OCI-LY3 (cell line): Measurements from ENCODE around the gene COL27A1.

ENCODE experiments used
- H2AFZ ChIP-seq: fragments of 200-600, 300-600 bp; shearing (Covaris generic); 2 replicates; pipeline ENCODE4 v1.6.0; 2014; ENCODE audit warnings: antibody characterized with exemption, low read depth, low read length
- H3K27ac ChIP-seq: fragments of 200-600, 300-600 bp; sonication (generic); 2 replicates; pipeline ENCODE4 v1.5.1; 2014; ENCODE audit warnings: mild to moderate bottlenecking, low read length, moderate library complexity, mixed read lengths
- H3K27me3 ChIP-seq: fragments of 200-600, 300-600 bp; sonication (generic); 2 replicates; pipeline ENCODE4 v1.6.1; 2014; ENCODE audit warnings: low read depth, low read length, mixed read lengths
- H3K36me3 ChIP-seq: fragments of 200-600, 300-600 bp; sonication (generic); replicated peaks from 2 replicates; pipeline ENCODE3; 2014; ENCODE audit warnings: low read depth, low read length, mixed read lengths
- H3K4me1 ChIP-seq: fragments of 300-600, 200-600 bp; sonication (generic); 2 replicates; pipeline ENCODE4 v1.6.1; 2014; ENCODE audit warnings: low read length, mixed read lengths
- H3K4me2 ChIP-seq: fragments of 200-600, 300-600 bp; sonication (generic); 2 replicates; pipeline ENCODE4 v1.6.1; 2014; ENCODE audit warnings: low read length, mixed read lengths
- H3K4me3 ChIP-seq: fragments of 300-600, 200-600 bp; sonication (generic); 2 replicates; pipeline ENCODE4 v1.5.1; 2014; ENCODE audit warnings: antibody characterized with exemption, mild to moderate bottlenecking, low read length, moderate library complexity
- H3K79me2 ChIP-seq: fragments of 300-600, 200-600 bp; shearing (Covaris generic); 2 replicates; pipeline ENCODE4 v1.6.1; 2014; ENCODE audit warnings: mild to moderate bottlenecking, low read length, mixed read lengths
- H3K9ac ChIP-seq: fragments of 300-600, 200-600 bp; shearing (Covaris generic); 2 replicates; pipeline ENCODE4 v1.6.0; 2014; ENCODE audit warnings: mild to moderate bottlenecking, low read length, moderate library complexity
- H3K9me3 ChIP-seq: fragments of 200-600, 300-600 bp; shearing (Covaris generic); 2 replicates; pipeline ENCODE4 v1.6.1; 2014; ENCODE audit warnings: low read length, mixed read lengths; ENCODE audit not compliant: insufficient read depth
- H4K20me1 ChIP-seq: fragments of 200-600, 300-600 bp; sonication (generic); 2 replicates; pipeline ENCODE4 v1.6.1; 2016; ENCODE audit warnings: low read length, mixed read lengths; ENCODE audit not compliant: insufficient read depth
- CTCF ChIP-seq: fragments of 200-600, 300-600 bp; sonication (generic); IDR thresholded peaks from 2 replicates; pipeline ENCODE4 v1.5.1; 2014; ENCODE audit warnings: antibody characterized with exemption, low read length, low read depth
- EZH2phosphoT487 ChIP-seq: fragments of 200-600 bp; shearing (Covaris generic); IDR thresholded peaks from 2 replicates; pipeline ENCODE4 v1.6.1; 2018; ENCODE audit warnings: antibody characterized with exemption, mixed run types, low read depth

COL27A1 gene

GRCh38 chr9:114192539-114192938 lies 37.2 kb downstream of the COL27A1 start:
- H3K4me1 ChIP-seq, result no peaks in the 10 kb centered on the region
- H3K9ac ChIP-seq, result no peak overlapping the region
- H3K36me3 ChIP-seq, result no peaks in the 10 kb centered on the region

GRCh38 chr9:114193090-114193489 lies 37.8 kb downstream of the COL27A1 start:
- H3K4me1 ChIP-seq, result no peaks in the 10 kb centered on the region
- TF ChIP-seq CTCF, result no peak
- no peak overlapping the region for H2AFZ ChIP-seq
- H3K9ac ChIP-seq, result no peak overlapping the region
- H3K36me3 ChIP-seq, result no peaks in the 10 kb centered on the region
- H3K27ac ChIP-seq, result no peak overlapping the region
- no peak overlapping the region for H3K4me3 ChIP-seq
- H3K9me3 ChIP-seq, result peaks cover 4% of the 10 kb centered on the region; the same call in 1 of the 2 replicates
- H3K27me3 ChIP-seq, result peaks cover 13% of the 10 kb centered on the region; the same call in 1 of the 2 replicates
- H3K4me2 ChIP-seq, result no peak overlapping the region
- H4K20me1 ChIP-seq, result no peaks in the 10 kb centered on the region
- H3K79me2 ChIP-seq, result no peaks in the 10 kb centered on the region

More at GRCh38 chr9:114192539-114192938, 37.2 kb downstream of the COL27A1 start:
- H2AFZ ChIP-seq, result no peak overlapping the region
- no peaks in the 10 kb centered on the region for H4K20me1 ChIP-seq
- peaks cover 4% of the 10 kb centered on the region; the same call in 1 of the 2 replicates for H3K9me3 ChIP-seq
- H3K27ac ChIP-seq, result no peak overlapping the region
- TF ChIP-seq EZH2phosphoT487, result no peak
- no peak for TF ChIP-seq CTCF
- H3K4me3 ChIP-seq, result no peak overlapping the region
- H3K4me2 ChIP-seq, result no peak overlapping the region
- peaks cover 13% of the 10 kb centered on the region; the same call in 1 of the 2 replicates for H3K27me3 ChIP-seq
- no peaks in the 10 kb centered on the region for H3K79me2 ChIP-seq

GRCh38 chr9:114196117-114196516 lies 40.8 kb downstream of the COL27A1 start:
- Histone ChIP-seq H3K27ac (no peak overlapping the region), H3K4me3 (no peak overlapping the region), H3K9me3 (no peaks in the 10 kb centered on the region), H4K20me1 (no peaks in the 10 kb centered on the region), H3K36me3 (no peaks in the 10 kb centered on the region), H3K79me2 (no peaks in the 10 kb centered on the region), H3K4me2 (no peak overlapping the region), H3K27me3 (peaks cover 14% of the 10 kb centered on the region; the same call in 1 of the 2 replicates), H3K4me1 (no peaks in the 10 kb centered on the region), H3K9ac (no peak overlapping the region), H2AFZ (no peak overlapping the region)
- TF ChIP-seq CTCF (no peak), EZH2phosphoT487 (no peak)

- Histone ChIP-seq H2AFZ (no peak overlapping the region), H3K4me2 (no peak overlapping the region), H3K27ac (no peak overlapping the region), H3K4me1 (no peaks in the 10 kb centered on the region), H3K27me3 (peaks cover 16% of the 10 kb centered on the region; the same call in 1 of the 2 replicates), H3K79me2 (no peaks in the 10 kb centered on the region), H4K20me1 (no peaks in the 10 kb centered on the region), H3K4me3 (no peak overlapping the region), H3K9me3 (no peaks in the 10 kb centered on the region), H3K36me3 (no peaks in the 10 kb centered on the region), H3K9ac (no peak overlapping the region)
- no peak for TF ChIP-seq CTCF
- TF ChIP-seq EZH2phosphoT487, result no peak
These were observed 41.8 kb downstream of the COL27A1 start for GRCh38 chr9:114196979-114197622.
